Mammary epithelial cell (primary cell): ENCODE data around the gene P2RY14.

Experiments
- EZH2 ChIP-seq: IDR thresholded peaks from 2 replicates; pipeline ENCODE4 v1.6.1; 2012; ENCODE audit warnings: low read length, inconsistent platforms, borderline replicate concordance
- TF ChIP-seq, protein P1 (sequence below), 2 donors: IDR thresholded peaks in 1 of 2; conservative IDR thresholded peaks in 1 of 2; 2 replicates each; pipeline ENCODE4 v1.5.1; 2011 to 2012; ENCODE audit warnings: inconsistent platforms in 2 of 2, low read length in 2 of 2, mild to moderate bottlenecking in 2 of 2, control low read depth in 1 of 2, low read depth in 1 of 2; ENCODE audit not compliant: insufficient read depth in 1 of 2; ENCODE audit errors: extremely low read depth in 1 of 2

DNA sequence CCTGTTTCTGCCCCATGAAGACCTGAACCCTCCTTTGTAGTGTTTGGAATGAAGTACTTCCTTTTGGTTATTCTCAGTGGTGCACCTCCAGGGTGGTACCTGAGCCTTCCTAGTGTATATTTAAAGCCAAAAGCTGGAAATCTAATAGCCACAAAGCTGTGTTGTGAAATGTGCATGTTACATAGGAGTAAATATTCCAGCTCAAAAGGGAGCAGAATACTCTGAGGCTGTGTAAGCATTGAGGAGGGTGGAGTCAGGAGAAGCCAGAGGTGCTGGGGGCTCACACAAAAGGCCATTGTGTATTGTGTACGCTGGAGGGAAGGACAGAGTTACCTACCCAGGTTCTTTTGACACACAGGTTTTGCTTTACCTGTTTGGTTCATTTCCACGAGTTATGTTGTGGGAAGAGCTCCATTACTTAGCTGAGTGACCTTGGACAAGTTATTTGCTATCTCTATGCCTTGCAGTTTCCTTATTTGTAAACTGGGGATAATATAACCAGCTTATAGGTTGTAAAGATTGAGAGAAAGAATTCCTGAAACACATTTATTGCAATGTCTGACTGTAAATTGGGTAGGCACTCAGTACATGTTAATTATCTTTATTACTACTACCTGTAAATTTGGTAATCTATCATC lies 100.0 kb downstream of the P2RY14 start:
- TF ChIP-seq, protein P1, sequence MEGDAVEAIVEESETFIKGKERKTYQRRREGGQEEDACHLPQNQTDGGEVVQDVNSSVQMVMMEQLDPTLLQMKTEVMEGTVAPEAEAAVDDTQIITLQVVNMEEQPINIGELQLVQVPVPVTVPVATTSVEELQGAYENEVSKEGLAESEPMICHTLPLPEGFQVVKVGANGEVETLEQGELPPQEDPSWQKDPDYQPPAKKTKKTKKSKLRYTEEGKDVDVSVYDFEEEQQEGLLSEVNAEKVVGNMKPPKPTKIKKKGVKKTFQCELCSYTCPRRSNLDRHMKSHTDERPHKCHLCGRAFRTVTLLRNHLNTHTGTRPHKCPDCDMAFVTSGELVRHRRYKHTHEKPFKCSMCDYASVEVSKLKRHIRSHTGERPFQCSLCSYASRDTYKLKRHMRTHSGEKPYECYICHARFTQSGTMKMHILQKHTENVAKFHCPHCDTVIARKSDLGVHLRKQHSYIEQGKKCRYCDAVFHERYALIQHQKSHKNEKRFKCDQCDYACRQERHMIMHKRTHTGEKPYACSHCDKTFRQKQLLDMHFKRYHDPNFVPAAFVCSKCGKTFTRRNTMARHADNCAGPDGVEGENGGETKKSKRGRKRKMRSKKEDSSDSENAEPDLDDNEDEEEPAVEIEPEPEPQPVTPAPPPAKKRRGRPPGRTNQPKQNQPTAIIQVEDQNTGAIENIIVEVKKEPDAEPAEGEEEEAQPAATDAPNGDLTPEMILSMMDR (conservative IDR thresholded peaks at IDR 0.05 in 1 of 2, IDR thresholded peaks at IDR 0.05 in 1 of 2; ENCODE audit: extremely low read depth in 1 of 2, insufficient read depth in 1 of 2, low read depth in 1 of 2, low read length in 2 of 2), result no peak
- no peak for TF ChIP-seq EZH2
